ENCODE data around the gene PSPC1. TPM values are rescaled to one million over a fixed set of nuclear protein-coding genes. Genes with fewer than 3 reads are reported as not detected.
"Not testable (repeated sequence)": the region's sequence is repeated elsewhere in the genome, so short reads cannot be mapped to it uniquely, and the experiment has no call there.

PSPC1 gene
- total and polyA plus RNA-seq, 8 donors: 19.2 to 256 (median 79.3) TPM

- peak in 1 of 2 donors; percentile 11 for DNase-seq
- 70 to 76% (median 70%) methylated on average over 10 of the region's 10 CpGs for WGBS, 5 donors
Observed at GRCh38 chr13:19713186-19713965, 69.4 kb downstream of the PSPC1 start.

GRCh38 chr13:19709782-19710181, 73.0 kb downstream of the PSPC1 start:
- H3K27ac ChIP-seq; H3K36me3 ChIP-seq; intact Hi-C loops (cut with DNase I; ENCODE audit: low total_unique reads); H3K4me3 ChIP-seq; H3K9me3 ChIP-seq; H3K4me1 ChIP-seq; H3K27me3 ChIP-seq; DNase-seq: not testable (repeated sequence)

More at GRCh38 chr13:19713186-19713965, 69.4 kb downstream of the PSPC1 start:
- intact Hi-C loops (cut with DNase I; ENCODE audit: low total_unique reads): no loop called here
- no peak overlapping the region for H3K4me3 ChIP-seq
- H3K27ac ChIP-seq: no peak overlapping the region
- no peaks in the 10 kb centered on the region for H3K9me3 ChIP-seq
- no peaks in the 10 kb centered on the region for H3K27me3 ChIP-seq
- H3K36me3 ChIP-seq: peaks cover 0 to 28% (median 21%) of the 10 kb centered on the region in 4 donors
- no peak for TF ChIP-seq POLR2A (IDR thresholded peaks at IDR 0.05)
- no peak for TF ChIP-seq EP300 (IDR thresholded peaks at IDR 0.05)
- no peak for TF ChIP-seq CTCF (IDR thresholded peaks at IDR 0.05)
- TF ChIP-seq POLR2AphosphoS5 (IDR thresholded peaks at IDR 0.05): no peak
- H3K4me1 ChIP-seq: no peaks in the 10 kb centered on the region

GRCh38 chr13:19709039-19709438, 73.7 kb downstream of the PSPC1 start:
- 83 to 100% (median 92%) methylated on average over 1 of the region's 1 CpG for WGBS, 5 donors
- intact Hi-C loops (cut with DNase I; ENCODE audit: low total_unique reads); H3K36me3 ChIP-seq; H3K9me3 ChIP-seq; H3K4me1 ChIP-seq; H3K27ac ChIP-seq; H3K4me3 ChIP-seq; H3K27me3 ChIP-seq; DNase-seq: not testable (repeated sequence)

- H3K4me1 ChIP-seq; H3K27me3 ChIP-seq; DNase-seq; intact Hi-C loops (cut with DNase I; ENCODE audit: low total_unique reads); H3K4me3 ChIP-seq; H3K27ac ChIP-seq; H3K36me3 ChIP-seq; H3K9me3 ChIP-seq: not testable (repeated sequence)
- WGBS, 5 donors: 80 to 87% (median 86%) methylated on average over 6 of the region's 6 CpGs
Observed at GRCh38 chr13:19704256-19704655, 78.5 kb downstream of the PSPC1 start.

GRCh38 chr13:19701619-19702018, 81.1 kb downstream of the PSPC1 start:
- intact Hi-C loops (cut with DNase I; ENCODE audit: low total_unique reads): not testable (repeated sequence)

GRCh38 chr13:19700963-19701362, 81.8 kb downstream of the PSPC1 start:
- intact Hi-C loops (cut with DNase I; ENCODE audit: low total_unique reads); H3K4me1 ChIP-seq; H3K4me3 ChIP-seq; H3K27me3 ChIP-seq; H3K9me3 ChIP-seq; H3K36me3 ChIP-seq; DNase-seq; H3K27ac ChIP-seq: not testable (repeated sequence)
- WGBS, 5 donors: 85 to 91% (median 89%) methylated on average over 3 of the region's 5 CpGs

More at GRCh38 chr13:19701619-19702018, 81.1 kb downstream of the PSPC1 start:
- not testable (repeated sequence) for DNase-seq, H3K27me3 ChIP-seq, H3K4me1 ChIP-seq, H3K4me3 ChIP-seq, H3K27ac ChIP-seq, H3K9me3 ChIP-seq, H3K36me3 ChIP-seq

- intact Hi-C loops (cut with DNase I; ENCODE audit: low total_unique reads): no loop called here
- H3K4me3 ChIP-seq: no peak overlapping the region
- 66 to 79% (median 77%) methylated on average over 3 of the region's 3 CpGs for WGBS, 5 donors
- no peaks in the 10 kb centered on the region for H3K9me3 ChIP-seq
- H3K27me3 ChIP-seq: no peaks in the 10 kb centered on the region
- no peak for DNase-seq
- no peak overlapping the region for H3K27ac ChIP-seq
- peaks cover 0 to 13% (median 6%) of the 10 kb centered on the region in 4 donors for H3K36me3 ChIP-seq
- TF ChIP-seq POLR2A (IDR thresholded peaks at IDR 0.05): no peak
- TF ChIP-seq EP300 (IDR thresholded peaks at IDR 0.05): no peak
- TF ChIP-seq POLR2AphosphoS5 (IDR thresholded peaks at IDR 0.05): no peak
- no peak for TF ChIP-seq CTCF (IDR thresholded peaks at IDR 0.05)
- H3K4me1 ChIP-seq: no peaks in the 10 kb centered on the region
Observed at GRCh38 chr13:19695829-19696228, 86.9 kb downstream of the PSPC1 start.

Data from stomach (tissue), 9 donors.